NCI-H187 (cell line): Measurements from ENCODE around the gene KRTAP12-1.
A peak's percentile ranks its signal among the peaks of the same experiment; 100 is the strongest.
"Not testable (repeated sequence)": the region's sequence is repeated elsewhere in the genome, so short reads cannot be mapped to it uniquely, and the experiment has no call there.

ENCODE experiments used
- DNase-seq, 2 experiments: peaks; one replicate each; lab custom pipeline; 2025; lab: John Stamatoyannopoulos, UW

KRTAP12-1 gene

GRCh38 chr21:44697811-44698734 is 16.1 kb upstream of the KRTAP12-1 start:
- DNase-seq = no peak

- DNase-seq = not testable (repeated sequence)
Observed at GRCh38 chr21:44697172-44697810, 15.3 kb upstream of the KRTAP12-1 start, which contains the start of gene KRTAP10-12. TSS of gene KRTAP10-12 (plus strand) at chr21:44697172. CDS start at chr21:44697202, 30 bp downstream.

GRCh38 chr21:44696572-44696971 is 14.6 kb upstream of the KRTAP12-1 start:
- DNase-seq = no peak

GRCh38 chr21:44695641-44696040 is 13.7 kb upstream of the KRTAP12-1 start:
- DNase-seq = no peak

GRCh38 chr21:44695184-44695583 is 13.2 kb upstream of the KRTAP12-1 start:
- DNase-seq = no peak

- DNase-seq = no peak
Observed at GRCh38 chr21:44694776-44695175, 12.8 kb upstream of the KRTAP12-1 start.

GRCh38 chr21:44692798-44693512 is 11.0 kb upstream of the KRTAP12-1 start:
- DNase-seq = no peak

- no peak for DNase-seq
Observed at GRCh38 chr21:44691686-44692085, 9.7 kb upstream of the KRTAP12-1 start.

- DNase-seq = not testable (repeated sequence)
Observed at GRCh38 chr21:44689740-44690139, 7.8 kb upstream of the KRTAP12-1 start.

- DNase-seq = peak; percentile 63 to 74
Observed at GRCh38 chr21:44687671-44688070, 5.7 kb upstream of the KRTAP12-1 start.

- DNase-seq = peak in 1 of 2 experiments; percentile 63
Observed at GRCh38 chr21:44686843-44687561, 5.0 kb upstream of the KRTAP12-1 start.

GRCh38 chr21:44686000-44686781 is 4.2 kb upstream of the KRTAP12-1 start:
- no peak for DNase-seq

GRCh38 chr21:44685050-44685449 is 3.1 kb upstream of the KRTAP12-1 start:
- not testable (repeated sequence) for DNase-seq

GRCh38 chr21:44684483-44684882 is 2.5 kb upstream of the KRTAP12-1 start:
- no peak for DNase-seq

GRCh38 chr21:44684077-44684476 is 2.1 kb upstream of the KRTAP12-1 start:
- no peak for DNase-seq

- DNase-seq = no peak
Observed at GRCh38 chr21:44682580-44683151, 703 bp upstream of the KRTAP12-1 start.

GRCh38 chr21:44681152-44681551 is 811 bp downstream of the KRTAP12-1 start:
- no peak for DNase-seq

- DNase-seq = no peak
Observed at GRCh38 chr21:44677881-44678280, 4.1 kb downstream of the KRTAP12-1 start.

- DNase-seq = no peak
Observed at GRCh38 chr21:44671911-44672310, 10.1 kb downstream of the KRTAP12-1 start.

GRCh38 chr21:44670642-44671432 is 11.1 kb downstream of the KRTAP12-1 start:
- DNase-seq = no peak
